Measurements from ENCODE around the gene ITGB4.

GRCh38 chr17:75776386-75777295, 55.4 kb downstream of the ITGB4 start:
- TF ChIP-seq, protein P1, sequence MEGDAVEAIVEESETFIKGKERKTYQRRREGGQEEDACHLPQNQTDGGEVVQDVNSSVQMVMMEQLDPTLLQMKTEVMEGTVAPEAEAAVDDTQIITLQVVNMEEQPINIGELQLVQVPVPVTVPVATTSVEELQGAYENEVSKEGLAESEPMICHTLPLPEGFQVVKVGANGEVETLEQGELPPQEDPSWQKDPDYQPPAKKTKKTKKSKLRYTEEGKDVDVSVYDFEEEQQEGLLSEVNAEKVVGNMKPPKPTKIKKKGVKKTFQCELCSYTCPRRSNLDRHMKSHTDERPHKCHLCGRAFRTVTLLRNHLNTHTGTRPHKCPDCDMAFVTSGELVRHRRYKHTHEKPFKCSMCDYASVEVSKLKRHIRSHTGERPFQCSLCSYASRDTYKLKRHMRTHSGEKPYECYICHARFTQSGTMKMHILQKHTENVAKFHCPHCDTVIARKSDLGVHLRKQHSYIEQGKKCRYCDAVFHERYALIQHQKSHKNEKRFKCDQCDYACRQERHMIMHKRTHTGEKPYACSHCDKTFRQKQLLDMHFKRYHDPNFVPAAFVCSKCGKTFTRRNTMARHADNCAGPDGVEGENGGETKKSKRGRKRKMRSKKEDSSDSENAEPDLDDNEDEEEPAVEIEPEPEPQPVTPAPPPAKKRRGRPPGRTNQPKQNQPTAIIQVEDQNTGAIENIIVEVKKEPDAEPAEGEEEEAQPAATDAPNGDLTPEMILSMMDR (IDR thresholded peaks at IDR 0.05; ENCODE audit: borderline replicate concordance, extremely low read depth, low read length, poor library complexity, severe bottlenecking), result no peak
- TF ChIP-seq EZH2 (IDR thresholded peaks at IDR 0.05; ENCODE audit: borderline replicate concordance, low read depth, low read length, severe bottlenecking), result no peak
